Measurements from ENCODE around the gene SERGEF.

DNA sequence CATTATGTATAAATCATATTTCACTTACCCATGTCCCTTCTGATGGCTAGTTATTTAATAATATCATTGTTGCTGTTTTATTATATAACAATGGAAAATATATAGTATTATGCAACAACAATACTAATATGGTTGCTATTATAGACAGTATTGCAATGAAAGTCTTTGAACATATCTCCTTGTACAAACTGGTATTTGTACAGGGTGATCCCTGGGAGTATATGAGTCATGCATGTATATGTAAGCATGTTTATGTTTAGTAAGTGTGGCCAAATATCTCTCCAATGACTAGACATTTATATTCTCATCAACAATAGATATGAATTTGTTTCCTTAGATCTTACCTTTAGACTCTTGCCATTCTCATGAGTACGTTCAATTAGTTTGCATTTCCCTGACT lies 222.4 kb downstream of the SERGEF start:
- TF ChIP-seq, protein P1, sequence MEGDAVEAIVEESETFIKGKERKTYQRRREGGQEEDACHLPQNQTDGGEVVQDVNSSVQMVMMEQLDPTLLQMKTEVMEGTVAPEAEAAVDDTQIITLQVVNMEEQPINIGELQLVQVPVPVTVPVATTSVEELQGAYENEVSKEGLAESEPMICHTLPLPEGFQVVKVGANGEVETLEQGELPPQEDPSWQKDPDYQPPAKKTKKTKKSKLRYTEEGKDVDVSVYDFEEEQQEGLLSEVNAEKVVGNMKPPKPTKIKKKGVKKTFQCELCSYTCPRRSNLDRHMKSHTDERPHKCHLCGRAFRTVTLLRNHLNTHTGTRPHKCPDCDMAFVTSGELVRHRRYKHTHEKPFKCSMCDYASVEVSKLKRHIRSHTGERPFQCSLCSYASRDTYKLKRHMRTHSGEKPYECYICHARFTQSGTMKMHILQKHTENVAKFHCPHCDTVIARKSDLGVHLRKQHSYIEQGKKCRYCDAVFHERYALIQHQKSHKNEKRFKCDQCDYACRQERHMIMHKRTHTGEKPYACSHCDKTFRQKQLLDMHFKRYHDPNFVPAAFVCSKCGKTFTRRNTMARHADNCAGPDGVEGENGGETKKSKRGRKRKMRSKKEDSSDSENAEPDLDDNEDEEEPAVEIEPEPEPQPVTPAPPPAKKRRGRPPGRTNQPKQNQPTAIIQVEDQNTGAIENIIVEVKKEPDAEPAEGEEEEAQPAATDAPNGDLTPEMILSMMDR (IDR thresholded peaks at IDR 0.05 in 8 of 11, conservative IDR thresholded peaks at IDR 0.05 in 3 of 11), result no peak
- TF ChIP-seq POLR2A (IDR thresholded peaks at IDR 0.05), result no peak

Data from spleen (tissue), 7 donors.